ENCODE measurements around the gene FMO5. TPM values are rescaled to one million over a fixed set of nuclear protein-coding genes. Genes with fewer than 3 reads are reported as not detected.

FMO5 gene
- total and polyA plus RNA-seq, 2 of the 13 experiments (the other 11 are each of a cell fraction or from before 2014, with no cell fraction given), result 48.2 to 149 TPM

- TF ChIP-seq FOXA3 (CRISPR knock-in tag; IDR thresholded peaks at IDR 0.05) (peak; percentile 57), ZBTB7B (CRISPR knock-in tag; IDR thresholded peaks at IDR 0.05) (peak; percentile 74), SOX5 (CRISPR knock-in tag; IDR thresholded peaks at IDR 0.05; ENCODE audit: borderline replicate concordance) (peak; percentile 55; the same call in 1 of the 2 replicates), DNMT3B (CRISPR knock-in tag; conservative IDR thresholded peaks at IDR 0.05) (peak; percentile 27; the same call in 1 of the 2 replicates), PHF5A (CRISPR knock-in tag; IDR thresholded peaks at IDR 0.05; ENCODE audit: low read depth, unreplicated experiment) (no peak), SIX1 (CRISPR knock-in tag; IDR thresholded peaks at IDR 0.05; ENCODE audit: borderline replicate concordance) (no peak; the same call in 1 of the 2 replicates), FOXK1 (CRISPR knock-in tag; IDR thresholded peaks at IDR 0.05; ENCODE audit: borderline replicate concordance, low read depth) (peak; percentile 45; the same call in 1 of the 2 replicates), FOXP1 (IDR thresholded peaks at IDR 0.05) (no peak), FOXP1 (CRISPR knock-in tag; IDR thresholded peaks at IDR 0.05) (peak; percentile 68; the same call in 1 of the 2 replicates), KAT7 (CRISPR knock-in tag; IDR thresholded peaks at IDR 0.05; ENCODE audit: borderline replicate concordance) (peak; percentile 56; the same call in 1 of the 2 replicates), ARNT2 (CRISPR knock-in tag; IDR thresholded peaks at IDR 0.05; ENCODE audit: low read depth) (peak; percentile 18; the same call in 1 of the 2 replicates), MXD3 (CRISPR knock-in tag; IDR thresholded peaks at IDR 0.05) (no peak), ZNF792 (CRISPR knock-in tag; IDR thresholded peaks at IDR 0.05) (peak; percentile 22; the same call in 1 of the 2 replicates), ESRRA (CRISPR knock-in tag; IDR thresholded peaks at IDR 0.05; ENCODE audit: low read depth) (0 out of 2 replicates have a peak, but pooled peaks have one; percentile 32), ZNF589 (CRISPR knock-in tag; conservative IDR thresholded peaks at IDR 0.05) (0 out of 2 replicates have a peak, but pooled peaks have one; percentile 53), MIXL1 (CRISPR knock-in tag; IDR thresholded peaks at IDR 0.05) (peak; percentile 63; the same call in 1 of the 2 replicates), SP5 (CRISPR knock-in tag; IDR thresholded peaks at IDR 0.05; ENCODE audit: borderline replicate concordance, low read depth) (0 out of 2 replicates have a peak, but pooled peaks have one; percentile 26), NCOR1 (IDR thresholded peaks at IDR 0.05; ENCODE audit: borderline replicate concordance, low read length) (peak; percentile 87; the same call in 1 of the 2 replicates), ZNF891 (CRISPR knock-in tag; IDR thresholded peaks at IDR 0.05) (no peak), PHF21A (CRISPR knock-in tag; IDR thresholded peaks at IDR 0.05) (peak; percentile 19; the same call in 1 of the 2 replicates), REPIN1 (CRISPR knock-in tag; IDR thresholded peaks at IDR 0.05; ENCODE audit: borderline replicate concordance, low read depth) (peak; percentile 58; the same call in 1 of the 2 replicates), ONECUT2 (CRISPR knock-in tag; IDR thresholded peaks at IDR 0.05) (peak; percentile 49; the same call in 1 of the 2 replicates)
- TF ChIP-seq, protein P1, sequence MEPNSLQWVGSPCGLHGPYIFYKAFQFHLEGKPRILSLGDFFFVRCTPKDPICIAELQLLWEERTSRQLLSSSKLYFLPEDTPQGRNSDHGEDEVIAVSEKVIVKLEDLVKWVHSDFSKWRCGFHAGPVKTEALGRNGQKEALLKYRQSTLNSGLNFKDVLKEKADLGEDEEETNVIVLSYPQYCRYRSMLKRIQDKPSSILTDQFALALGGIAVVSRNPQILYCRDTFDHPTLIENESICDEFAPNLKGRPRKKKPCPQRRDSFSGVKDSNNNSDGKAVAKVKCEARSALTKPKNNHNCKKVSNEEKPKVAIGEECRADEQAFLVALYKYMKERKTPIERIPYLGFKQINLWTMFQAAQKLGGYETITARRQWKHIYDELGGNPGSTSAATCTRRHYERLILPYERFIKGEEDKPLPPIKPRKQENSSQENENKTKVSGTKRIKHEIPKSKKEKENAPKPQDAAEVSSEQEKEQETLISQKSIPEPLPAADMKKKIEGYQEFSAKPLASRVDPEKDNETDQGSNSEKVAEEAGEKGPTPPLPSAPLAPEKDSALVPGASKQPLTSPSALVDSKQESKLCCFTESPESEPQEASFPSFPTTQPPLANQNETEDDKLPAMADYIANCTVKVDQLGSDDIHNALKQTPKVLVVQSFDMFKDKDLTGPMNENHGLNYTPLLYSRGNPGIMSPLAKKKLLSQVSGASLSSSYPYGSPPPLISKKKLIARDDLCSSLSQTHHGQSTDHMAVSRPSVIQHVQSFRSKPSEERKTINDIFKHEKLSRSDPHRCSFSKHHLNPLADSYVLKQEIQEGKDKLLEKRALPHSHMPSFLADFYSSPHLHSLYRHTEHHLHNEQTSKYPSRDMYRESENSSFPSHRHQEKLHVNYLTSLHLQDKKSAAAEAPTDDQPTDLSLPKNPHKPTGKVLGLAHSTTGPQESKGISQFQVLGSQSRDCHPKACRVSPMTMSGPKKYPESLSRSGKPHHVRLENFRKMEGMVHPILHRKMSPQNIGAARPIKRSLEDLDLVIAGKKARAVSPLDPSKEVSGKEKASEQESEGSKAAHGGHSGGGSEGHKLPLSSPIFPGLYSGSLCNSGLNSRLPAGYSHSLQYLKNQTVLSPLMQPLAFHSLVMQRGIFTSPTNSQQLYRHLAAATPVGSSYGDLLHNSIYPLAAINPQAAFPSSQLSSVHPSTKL (CRISPR knock-in tag; IDR thresholded peaks at IDR 0.05), result peak; percentile 78
- TF ChIP-seq, protein P2, sequence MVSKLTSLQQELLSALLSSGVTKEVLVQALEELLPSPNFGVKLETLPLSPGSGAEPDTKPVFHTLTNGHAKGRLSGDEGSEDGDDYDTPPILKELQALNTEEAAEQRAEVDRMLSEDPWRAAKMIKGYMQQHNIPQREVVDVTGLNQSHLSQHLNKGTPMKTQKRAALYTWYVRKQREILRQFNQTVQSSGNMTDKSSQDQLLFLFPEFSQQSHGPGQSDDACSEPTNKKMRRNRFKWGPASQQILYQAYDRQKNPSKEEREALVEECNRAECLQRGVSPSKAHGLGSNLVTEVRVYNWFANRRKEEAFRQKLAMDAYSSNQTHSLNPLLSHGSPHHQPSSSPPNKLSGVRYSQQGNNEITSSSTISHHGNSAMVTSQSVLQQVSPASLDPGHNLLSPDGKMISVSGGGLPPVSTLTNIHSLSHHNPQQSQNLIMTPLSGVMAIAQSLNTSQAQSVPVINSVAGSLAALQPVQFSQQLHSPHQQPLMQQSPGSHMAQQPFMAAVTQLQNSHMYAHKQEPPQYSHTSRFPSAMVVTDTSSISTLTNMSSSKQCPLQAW (CRISPR knock-in tag; IDR thresholded peaks at IDR 0.05), result peak; percentile 56
Observed at GRCh38 chr1:147238925-147239820, 14.0 kb upstream of the FMO5 start (continued).

Measured in HepG2 (cell line).